HG03558 (cell line): ENCODE data around the gene DSN1.

Source experiments
- ATAC-seq: cut with Tn5 transposase; IDR thresholded peaks from one replicate; pipeline ENCODE4 v1.9.1; 2021; ENCODE audit warnings: moderate number of reproducible peaks; ENCODE audit not compliant: unreplicated experiment; ENCODE audit errors: extremely low read depth

DSN1 gene

DNA sequence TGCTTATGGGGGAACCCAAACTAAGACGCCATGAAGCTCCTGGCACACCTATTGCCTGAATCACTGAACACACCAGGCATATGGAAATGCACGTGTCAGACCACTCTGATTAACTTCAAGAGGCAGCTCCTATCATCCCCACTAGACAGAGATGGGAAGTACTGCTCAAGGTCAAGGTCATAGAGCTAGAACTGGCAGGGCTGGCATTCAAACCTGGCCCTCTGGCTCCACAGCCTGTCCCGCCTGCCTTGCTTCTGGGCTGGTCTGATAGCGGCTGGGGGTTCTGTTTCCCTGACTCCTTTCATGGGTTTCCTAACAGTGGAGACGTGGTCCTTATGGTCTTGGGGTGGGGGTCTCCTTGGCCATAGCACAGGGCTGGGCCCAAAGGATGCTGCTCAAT, 22.6 kb upstream of the DSN1 start:
- ATAC-seq = no peak

DNA sequence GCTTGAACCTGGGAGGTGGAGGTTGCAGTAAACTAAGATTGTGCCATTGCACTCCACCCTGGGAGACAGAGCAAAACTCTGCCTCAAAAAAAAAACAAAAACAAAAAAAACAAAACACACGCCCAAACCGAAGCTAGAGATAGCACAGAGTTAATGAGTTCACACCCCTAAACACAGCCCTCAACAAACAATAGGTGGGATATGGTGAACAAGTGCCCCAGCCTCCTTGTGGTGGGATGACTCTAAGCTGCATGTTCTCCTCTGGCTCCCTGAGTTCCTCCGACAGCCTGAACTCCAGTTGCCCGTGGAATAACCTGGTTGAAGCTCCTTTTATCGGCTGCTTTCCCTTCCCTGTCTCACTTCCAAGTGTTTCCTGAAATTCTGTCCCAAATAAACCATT, 22.1 kb upstream of the DSN1 start:
- ATAC-seq = no peak

- no peak for ATAC-seq
Measured at GRCh38 chr20:36794116-36794474, 20.5 kb upstream of the DSN1 start.

GRCh38 chr20:36793294-36794115, 19.9 kb upstream of the DSN1 start:
- ATAC-seq = no peak

- no peak for ATAC-seq
Measured at GRCh38 chr20:36792422-36792821, 18.9 kb upstream of the DSN1 start.

- ATAC-seq = no peak
Measured at GRCh38 chr20:36791862-36792261, 18.3 kb upstream of the DSN1 start.

- no peak for ATAC-seq
Measured at GRCh38 chr20:36786663-36787062, 13.1 kb upstream of the DSN1 start.

- ATAC-seq = no peak
Measured at GRCh38 chr20:36786246-36786645, 12.7 kb upstream of the DSN1 start.

DNA sequence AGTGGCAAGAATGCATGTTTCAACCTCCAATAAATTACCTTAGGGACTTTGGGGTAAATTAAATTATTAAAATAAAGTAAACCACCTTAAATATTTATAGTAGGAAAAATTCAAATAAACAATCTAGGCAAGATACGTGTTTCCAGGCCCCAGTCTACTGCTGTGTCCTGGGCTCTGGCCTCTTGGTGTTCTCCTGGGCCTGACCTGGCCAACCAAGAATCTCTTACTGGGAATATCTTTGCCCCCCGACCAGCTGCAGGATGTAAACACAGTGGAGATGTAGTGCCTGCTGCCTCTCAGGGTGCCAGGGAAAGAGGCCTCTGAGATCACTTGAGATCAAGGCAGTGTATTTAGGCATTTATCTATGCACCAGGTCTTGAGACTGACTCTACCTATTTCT, 11.7 kb upstream of the DSN1 start:
- no peak for ATAC-seq

DNA sequence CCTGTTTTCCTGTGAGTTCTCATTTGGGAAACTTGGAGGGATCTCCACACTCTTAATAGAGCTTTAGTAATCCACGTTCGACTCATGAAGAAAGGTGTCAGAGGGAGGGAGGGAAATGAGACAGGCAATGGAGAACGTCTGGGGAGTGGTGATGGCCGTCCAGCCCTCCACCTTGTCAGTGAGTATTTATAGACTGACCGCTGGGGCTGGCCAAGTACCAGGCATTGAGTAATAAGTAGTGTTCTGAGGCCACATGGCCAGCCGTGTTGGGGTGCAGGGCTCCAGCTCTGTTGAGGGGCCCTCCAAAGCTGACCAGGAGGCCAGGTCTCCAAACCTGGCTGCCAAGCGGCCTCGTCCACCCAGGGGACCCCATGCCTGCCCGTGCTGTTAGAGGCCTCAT, 11.3 kb upstream of the DSN1 start:
- ATAC-seq = no peak

GRCh38 chr20:36784116-36784515, 10.6 kb upstream of the DSN1 start:
- no peak for ATAC-seq

DNA sequence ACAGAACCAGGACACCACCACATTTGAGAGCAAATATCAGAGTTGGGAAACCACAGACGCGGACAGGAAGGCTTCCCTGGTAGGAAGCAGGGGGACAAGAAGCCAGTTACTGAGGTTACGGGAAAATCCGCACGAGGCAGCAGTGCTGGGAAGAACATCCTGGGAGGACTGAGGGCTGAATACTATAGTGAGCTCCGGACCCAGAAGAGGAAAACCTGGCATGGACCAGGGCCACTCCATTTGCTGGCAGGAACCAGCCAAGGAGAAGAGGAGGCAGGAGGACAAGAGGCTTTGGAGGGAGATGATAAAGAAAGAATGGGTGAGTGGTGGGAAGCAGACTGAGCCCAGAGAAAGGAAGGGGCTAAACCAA, 6.1 kb upstream of the DSN1 start:
- no peak for ATAC-seq

DNA sequence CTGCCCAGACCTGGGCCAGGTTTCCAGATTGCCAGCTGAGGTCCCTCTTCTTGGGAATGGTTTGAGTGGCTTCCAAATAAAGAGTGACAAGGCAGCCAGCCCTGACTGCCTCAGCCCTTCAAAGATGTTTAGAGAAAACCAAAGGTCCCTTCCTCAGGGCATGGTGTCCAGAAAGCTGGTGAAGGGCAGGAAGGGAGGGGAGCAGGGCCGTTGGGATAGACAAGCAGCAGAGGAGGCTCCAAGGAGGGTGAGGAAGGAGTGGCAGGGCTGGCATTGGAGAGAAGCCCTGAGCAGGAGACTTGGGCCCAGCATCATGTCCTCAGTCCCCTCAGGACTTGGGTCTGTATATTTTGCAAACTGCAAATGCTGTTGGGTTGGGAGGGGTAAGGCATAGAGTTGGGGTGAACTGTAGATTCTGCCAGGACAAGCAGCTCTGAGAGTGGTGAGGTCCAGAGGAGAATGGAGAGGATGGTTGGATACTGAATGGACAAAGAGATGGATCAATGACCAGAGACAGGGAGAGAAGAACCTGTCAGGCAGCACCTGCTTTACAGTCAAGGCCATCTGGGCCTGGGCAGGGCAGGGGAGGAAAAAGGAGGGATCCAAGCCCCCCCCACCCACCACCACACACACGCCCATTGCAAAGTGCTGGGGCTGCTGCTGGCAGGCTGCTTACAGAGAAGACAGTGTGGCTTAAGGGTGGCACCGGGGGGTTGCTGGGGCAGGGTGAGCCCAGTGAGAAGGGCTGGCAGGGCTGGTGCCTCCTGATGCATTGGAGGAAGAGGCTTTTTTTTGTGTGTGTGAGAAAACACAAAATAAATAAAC, 5.5 kb upstream of the DSN1 start:
- no peak for ATAC-seq

DNA sequence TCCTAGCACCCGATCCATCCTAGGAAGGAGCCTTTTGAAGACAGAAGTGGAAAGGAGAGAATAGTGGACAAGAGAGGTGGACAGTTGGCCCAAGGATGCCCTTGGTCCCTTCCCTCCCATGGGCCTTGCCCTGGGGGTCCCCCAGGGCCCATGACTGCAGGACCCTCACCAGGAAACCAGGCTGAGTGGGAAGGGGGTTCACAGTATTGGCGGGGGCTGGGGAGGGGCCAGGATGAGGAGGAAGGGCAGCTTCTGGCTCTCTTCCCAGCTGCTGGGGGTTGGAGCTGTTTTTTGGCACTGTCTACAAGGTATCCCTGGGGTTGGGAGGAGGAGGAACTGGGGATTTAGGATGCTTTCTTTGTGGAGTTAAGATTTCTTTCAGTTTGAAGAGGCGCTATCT, 4.0 kb upstream of the DSN1 start:
- ATAC-seq = no peak

GRCh38 chr20:36777167-36777566, 3.6 kb upstream of the DSN1 start:
- ATAC-seq = no peak

GRCh38 chr20:36775826-36776225, 2.3 kb upstream of the DSN1 start:
- ATAC-seq = no peak

DNA sequence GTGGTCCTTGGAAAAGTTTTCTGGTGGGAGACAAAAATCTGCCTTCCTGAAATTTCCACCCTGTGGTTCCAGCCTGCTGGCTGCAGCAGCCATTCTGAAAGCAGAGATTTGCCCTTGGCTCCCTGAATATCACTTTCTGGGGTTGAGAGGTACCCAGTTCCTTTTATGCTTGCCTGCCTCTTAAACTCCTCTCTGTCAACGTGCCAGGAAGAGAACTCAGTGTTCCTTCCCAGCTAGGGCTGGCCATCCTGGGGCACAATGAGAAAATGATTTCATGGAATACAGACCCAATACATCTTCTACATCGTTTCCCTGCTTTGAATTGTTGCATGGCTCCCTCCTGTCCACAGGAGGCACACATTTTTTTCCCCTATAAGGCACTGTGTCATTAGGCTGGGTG, 1.6 kb upstream of the DSN1 start:
- no peak for ATAC-seq

- no peak for ATAC-seq
Measured at GRCh38 chr20:36773107-36773596, 411 bp downstream of the DSN1 start.

GRCh38 chr20:36770680-36771079, 2.9 kb downstream of the DSN1 start:
- ATAC-seq = no peak

DNA sequence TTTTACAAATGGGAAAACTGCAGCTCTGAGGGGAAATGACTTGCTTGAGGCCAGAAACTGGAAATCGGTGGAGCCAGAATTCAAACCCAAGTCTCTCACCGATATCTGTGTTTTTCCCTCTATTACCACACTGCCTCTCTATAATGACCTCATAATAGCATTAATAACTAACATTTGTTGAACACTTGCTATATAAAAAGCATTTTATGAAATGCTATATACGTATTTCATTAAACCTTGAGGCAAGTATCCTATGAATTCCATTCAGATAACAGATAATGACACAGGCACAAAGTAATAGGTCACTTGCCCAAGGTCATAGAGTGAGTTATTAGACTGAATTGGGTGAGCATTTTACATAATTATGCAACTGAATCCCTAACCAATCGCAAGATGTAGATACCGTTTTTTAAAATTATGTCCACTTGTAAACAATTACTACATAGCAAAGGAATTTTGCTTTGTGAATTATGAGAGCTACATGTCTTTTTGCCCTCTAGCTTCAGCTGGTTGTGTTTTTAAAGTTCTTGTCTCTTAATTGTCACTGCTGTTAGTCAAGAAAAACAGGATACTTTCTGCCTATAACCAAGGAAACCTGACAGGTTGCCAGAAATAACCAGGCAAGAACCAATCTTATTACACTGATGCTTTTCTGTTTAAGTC, 4.7 kb downstream of the DSN1 start:
- ATAC-seq = no peak

DNA sequence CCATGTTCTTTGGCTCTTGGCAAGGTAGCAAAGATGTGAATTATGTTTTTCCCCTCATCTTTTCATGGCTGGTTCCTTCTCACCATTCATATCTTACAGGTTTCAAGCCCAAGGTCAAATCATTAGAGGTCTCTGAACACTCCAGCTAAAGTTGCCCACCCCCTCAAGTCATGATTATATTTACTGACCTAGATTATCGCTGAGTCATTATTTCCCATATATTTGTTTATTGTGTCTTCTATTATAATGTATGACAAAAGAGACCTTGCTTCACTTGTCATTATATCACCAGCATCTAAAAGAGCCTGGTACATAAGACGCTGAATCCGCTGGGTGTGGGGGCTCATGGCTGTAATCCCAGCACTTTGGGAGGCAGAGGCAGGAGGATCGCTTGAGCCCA, 12.4 kb downstream of the DSN1 start:
- ATAC-seq = no peak
